Measurements from ENCODE around the gene RANBP10. TPM values are rescaled to one million over a fixed set of nuclear protein-coding genes. Genes with fewer than 3 reads are reported as not detected.

RANBP10 gene
- total and polyA plus RNA-seq, 2 of the 13 experiments (the other 11 are each of a cell fraction or from before 2014, with no cell fraction given), result 9.2 to 22.7 TPM

GRCh38 chr16:67841816-67842508, 35.6 kb upstream of the RANBP10 start, which contains the start of gene THAP11 (continued):
- TF ChIP-seq ZUFSP (CRISPR knock-in tag; IDR thresholded peaks at IDR 0.05; ENCODE audit: borderline replicate concordance) (no peak), ZNF362 (CRISPR knock-in tag; IDR thresholded peaks at IDR 0.05; ENCODE audit: borderline replicate concordance) (no peak), HOXA3 (CRISPR knock-in tag; IDR thresholded peaks at IDR 0.05) (peak; percentile 65; the same call in 1 of the 2 replicates), AHDC1 (CRISPR knock-in tag; IDR thresholded peaks at IDR 0.05; ENCODE audit: borderline replicate concordance) (no peak), XRCC5 (optimal IDR thresholded peaks at IDR 0.05; ENCODE audit: low read length) (peak; percentile 96), IRF2 (CRISPR knock-in tag; IDR thresholded peaks at IDR 0.05) (peak; percentile 96), TFE3 (CRISPR knock-in tag; IDR thresholded peaks at IDR 0.05) (peak; percentile 57; the same call in 1 of the 2 replicates), MLLT10 (CRISPR knock-in tag; IDR thresholded peaks at IDR 0.05) (no peak), ZFP82 (CRISPR knock-in tag; IDR thresholded peaks at IDR 0.05; ENCODE audit: borderline replicate concordance) (0 out of 2 replicates have a peak, but pooled peaks have one; percentile 31), ZNF737 (CRISPR knock-in tag; IDR thresholded peaks at IDR 0.05; ENCODE audit: borderline replicate concordance) (no peak), NR0B2 (CRISPR knock-in tag; IDR thresholded peaks at IDR 0.05) (no peak), DPF2 (CRISPR knock-in tag; IDR thresholded peaks at IDR 0.05; ENCODE audit: borderline replicate concordance, low read depth) (no peak), ZNF331 (CRISPR knock-in tag; IDR thresholded peaks at IDR 0.05) (peak; percentile 85), SRSF1 (optimal IDR thresholded peaks at IDR 0.05; ENCODE audit: low read depth, low read length) (peak; percentile 89), TERF1 (CRISPR knock-in tag; IDR thresholded peaks at IDR 0.05) (no peak), FIP1L1 (IDR thresholded peaks at IDR 0.05; ENCODE audit: borderline replicate concordance, insufficient read depth, low read depth, low read length) (0 out of 2 replicates have a peak, but pooled peaks have one; percentile 81)

All from HepG2 (cell line).